HG02571 (cell line): Measurements from ENCODE around the gene IP6K1.
A peak's percentile ranks its signal among the peaks of the same experiment; 100 is the strongest.

Experiments
- ATAC-seq: cut with Tn5 transposase; IDR thresholded peaks from one replicate; pipeline ENCODE4 v1.9.1; 2021; ENCODE audit warnings: mild to moderate bottlenecking, moderate library complexity; ENCODE audit not compliant: unreplicated experiment

IP6K1 gene

GRCh38 chr3:49725906-49726681 lies 60.2 kb downstream of the IP6K1 start:
- no peak for ATAC-seq

- ATAC-seq, result no peak
These were observed 61.8 kb downstream of the IP6K1 start for GRCh38 chr3:49724586-49724985.

- peak; percentile 74 for ATAC-seq
These were observed 62.5 kb downstream of the IP6K1 start, which contains the start of gene GMPPB for GRCh38 chr3:49723628-49724551. Gene GMPPB (minus strand): TSS chr3:49723951. CDS start chr3:49723726, 225 bp downstream.

GRCh38 chr3:49723296-49723627 lies 63.1 kb downstream of the IP6K1 start:
- ATAC-seq, result no peak

- ATAC-seq, result no peak
These were observed 63.4 kb downstream of the IP6K1 start for GRCh38 chr3:49722896-49723295.

GRCh38 chr3:49721896-49722781 lies 64.2 kb downstream of the IP6K1 start:
- no peak for ATAC-seq

GRCh38 chr3:49721596-49721895 lies 64.8 kb downstream of the IP6K1 start:
- no peak for ATAC-seq

GRCh38 chr3:49720855-49721595 lies 65.3 kb downstream of the IP6K1 start:
- no peak for ATAC-seq

GRCh38 chr3:49719214-49719884 lies 67.0 kb downstream of the IP6K1 start, which contains the start of gene AMIGO3:
Gene AMIGO3 (minus strand): TSS chr3:49719684. CDS start chr3:49719465, 219 bp downstream.
- ATAC-seq, result peak; percentile 43

- ATAC-seq, result no peak
These were observed 67.5 kb downstream of the IP6K1 start for GRCh38 chr3:49718858-49719213.

- ATAC-seq, result no peak
These were observed 68.1 kb downstream of the IP6K1 start for GRCh38 chr3:49717959-49718857.

GRCh38 chr3:49717211-49717958 lies 69.0 kb downstream of the IP6K1 start:
- ATAC-seq, result no peak

GRCh38 chr3:49716691-49717210 lies 69.6 kb downstream of the IP6K1 start:
- no peak for ATAC-seq

- ATAC-seq, result no peak
These were observed 70.2 kb downstream of the IP6K1 start for GRCh38 chr3:49716169-49716568.

- ATAC-seq, result no peak
These were observed 70.7 kb downstream of the IP6K1 start for GRCh38 chr3:49715611-49716121.

GRCh38 chr3:49714728-49715550 lies 71.4 kb downstream of the IP6K1 start:
- no peak for ATAC-seq
